ENCODE measurements around the gene S1PR2.

GRCh38 chr19:10207026-10207425, 24.1 kb downstream of the S1PR2 start:
- TF ChIP-seq CTCF (IDR thresholded peaks at IDR 0.05) (no peak), POLR2AphosphoS5 (IDR thresholded peaks at IDR 0.05) (no peak), POLR2A (IDR thresholded peaks at IDR 0.05) (no peak), EP300 (IDR thresholded peaks at IDR 0.05) (no peak)
